KG1 (cell line): ENCODE data around the gene PRXL2A.

Experiments
- DNase-seq: peaks from one replicate; lab custom pipeline; 2025; lab: John Stamatoyannopoulos, UW

PRXL2A gene

GRCh38 chr10:80461208-80462183 is 53.1 kb downstream of the PRXL2A start:
- no peak for DNase-seq

GRCh38 chr10:80462299-80462980 is 54.1 kb downstream of the PRXL2A start:
- no peak for DNase-seq

GRCh38 chr10:80462981-80463741 is 54.8 kb downstream of the PRXL2A start:
- DNase-seq = no peak

- DNase-seq = no peak
Observed at GRCh38 chr10:80463868-80464267, 55.5 kb downstream of the PRXL2A start.

- DNase-seq = no peak
Observed at GRCh38 chr10:80464557-80465450, 56.5 kb downstream of the PRXL2A start.

- DNase-seq = no peak
Observed at GRCh38 chr10:80465451-80465835, 57.1 kb downstream of the PRXL2A start.

- DNase-seq = no peak
Observed at GRCh38 chr10:80465839-80466590, 57.7 kb downstream of the PRXL2A start.

GRCh38 chr10:80466724-80467326 is 58.5 kb downstream of the PRXL2A start:
- no peak for DNase-seq

- no peak for DNase-seq
Observed at GRCh38 chr10:80468002-80468401, 59.7 kb downstream of the PRXL2A start.

- DNase-seq = no peak
Observed at GRCh38 chr10:80468806-80469421, 60.6 kb downstream of the PRXL2A start.

- DNase-seq = no peak
Observed at GRCh38 chr10:80470266-80470665, 61.9 kb downstream of the PRXL2A start.

- DNase-seq = no peak
Observed at GRCh38 chr10:80471001-80471400, 62.6 kb downstream of the PRXL2A start.

- no peak for DNase-seq
Observed at GRCh38 chr10:80471715-80472233, 63.4 kb downstream of the PRXL2A start.

- no peak for DNase-seq
Observed at GRCh38 chr10:80472234-80473095, 64.1 kb downstream of the PRXL2A start.

GRCh38 chr10:80473096-80473657 is 64.8 kb downstream of the PRXL2A start:
- DNase-seq = no peak

- no peak for DNase-seq
Observed at GRCh38 chr10:80473692-80474596, 65.6 kb downstream of the PRXL2A start.

GRCh38 chr10:80474597-80474910 is 66.2 kb downstream of the PRXL2A start:
- DNase-seq = no peak
